Right hindlimb (tissue), 1 donor: Measurements from ENCODE around the gene VMP1.
A peak's percentile ranks its signal among the peaks of the same experiment; 100 is the strongest.
"Not testable (repeated sequence)": the region's sequence is repeated elsewhere in the genome, so short reads cannot be mapped to it uniquely, and the experiment has no call there.

ENCODE experiments used
- DNase-seq: peaks from one replicate; pipeline ENCODE4 v3.0.0-alpha.2; 2018

The VMP1 gene

GRCh38 chr17:59712862-59713261 is 5.4 kb downstream of the VMP1 start:
- DNase-seq = no peak

- no peak for DNase-seq
Observed at GRCh38 chr17:59714255-59714654, 6.8 kb downstream of the VMP1 start.

GRCh38 chr17:59716427-59716826 is 9.0 kb downstream of the VMP1 start:
- no peak for DNase-seq

- DNase-seq = no peak
Observed at GRCh38 chr17:59719526-59719925, 12.1 kb downstream of the VMP1 start.

- no peak for DNase-seq
Observed at GRCh38 chr17:59722623-59723022, 15.2 kb downstream of the VMP1 start.

- no peak for DNase-seq
Observed at GRCh38 chr17:59723041-59723440, 15.6 kb downstream of the VMP1 start.

GRCh38 chr17:59723607-59724006 is 16.2 kb downstream of the VMP1 start:
- no peak for DNase-seq

GRCh38 chr17:59725691-59726090 is 18.2 kb downstream of the VMP1 start:
- DNase-seq = no peak

GRCh38 chr17:59727817-59728533 is 20.5 kb downstream of the VMP1 start:
- DNase-seq = no peak

- DNase-seq = no peak
Observed at GRCh38 chr17:59730268-59730834, 22.9 kb downstream of the VMP1 start.

- DNase-seq = no peak
Observed at GRCh38 chr17:59733697-59734096, 26.2 kb downstream of the VMP1 start.

GRCh38 chr17:59734226-59734625 is 26.8 kb downstream of the VMP1 start:
- no peak for DNase-seq

GRCh38 chr17:59737324-59737723 is 29.9 kb downstream of the VMP1 start:
- no peak for DNase-seq

- DNase-seq = no peak
Observed at GRCh38 chr17:59743842-59744241, 36.4 kb downstream of the VMP1 start.

GRCh38 chr17:59745040-59745439 is 37.6 kb downstream of the VMP1 start:
- DNase-seq = no peak

GRCh38 chr17:59746849-59747445 is 39.5 kb downstream of the VMP1 start:
- DNase-seq = no peak

- no peak for DNase-seq
Observed at GRCh38 chr17:59748591-59748990, 41.1 kb downstream of the VMP1 start.

GRCh38 chr17:59751955-59752413 is 44.5 kb downstream of the VMP1 start:
- no peak for DNase-seq

- no peak for DNase-seq
Observed at GRCh38 chr17:59752446-59752845, 45.0 kb downstream of the VMP1 start.

GRCh38 chr17:59752922-59753321 is 45.5 kb downstream of the VMP1 start:
- no peak for DNase-seq

- peak; percentile 28 for DNase-seq
Observed at GRCh38 chr17:59753522-59754467, 46.3 kb downstream of the VMP1 start.

GRCh38 chr17:59754552-59754951 is 47.1 kb downstream of the VMP1 start:
- peak; percentile 23 for DNase-seq

- DNase-seq = not testable (repeated sequence)
Observed at GRCh38 chr17:59755069-59755468, 47.6 kb downstream of the VMP1 start.
